ENCODE data around the gene IFT52.

GRCh38 chr20:43542674-43543073, 48.1 kb upstream of the IFT52 start:
- TF ChIP-seq CTCF (IDR thresholded peaks at IDR 0.05): no peak
- no peak for TF ChIP-seq EP300 (IDR thresholded peaks at IDR 0.05)
- no peak for TF ChIP-seq POLR2A (IDR thresholded peaks at IDR 0.05)

Measured in tibial nerve (tissue), 4 donors.